Caco-2 (cell line): ENCODE data around the gene EHMT1. TPM values are rescaled to one million over a fixed set of nuclear protein-coding genes. Genes with fewer than 3 reads are reported as not detected.

Experiments used
- BruUV-seq: library from RNA; stranded (reverse); fragments of 400-500 nt; replicated peaks from 2 replicates; lab custom pipeline; 2021; lab: Mats Ljungman, UMichigan
- CTCF ChIA-PET: fragments of 300-600 bp; sonication (Branson Sonifier 250); formaldehyde crosslinking; loops from one replicate; lab custom pipeline; 2022; ENCODE audit warnings: antibody characterized with exemption; lab: Charles Lee
- POLR2A ChIA-PET: fragments of 300-600 bp; sonication (Branson Sonifier 250); formaldehyde crosslinking; loops from one replicate; lab custom pipeline; 2022; ENCODE audit warnings: antibody characterized with exemption; lab: Charles Lee
- DNase-seq, 2 experiments: peaks; one replicate each; pipeline versions ENCODE4 v3.0.0 to v3.0.0-alpha.2; 2020 to 2022
- H3K27me3 ChIP-seq: replicated peaks from 2 replicates; pipeline ENCODE4 v1.6.0; 2011; ENCODE audit warnings: low read length; ENCODE audit not compliant: control insufficient read depth, insufficient read depth
- H3K36me3 ChIP-seq: 2 replicates; pipeline ENCODE4 v1.5.1; 2011; ENCODE audit warnings: low read length; ENCODE audit not compliant: control insufficient read depth, insufficient read depth
- H3K4me1 ChIP-seq: fragments of 250-450 bp; sonication (Bioruptor Pico); 2 replicates; pipeline ENCODE4 v1.5.1; 2020; ENCODE audit warnings: mild to moderate bottlenecking
- H3K4me3 ChIP-seq: 2 replicates; pipeline ENCODE4 v1.5.1; 2011; ENCODE audit warnings: low read depth, mild to moderate bottlenecking, control low read depth, low read length
- H3K9me3 ChIP-seq: fragments of 250-450 bp; sonication (Bioruptor Pico); 2 replicates; pipeline ENCODE4 v1.5.1; 2020; ENCODE audit warnings: mild to moderate bottlenecking, moderate library complexity
- H3K27ac Mint-ChIP-seq: one replicate; pipeline ENCODE4 v1.8.0; 2022; ENCODE audit warnings: mixed read lengths; ENCODE audit not compliant: unreplicated experiment
- H3K27me3 Mint-ChIP-seq: one replicate; pipeline ENCODE4 v1.8.0; 2022; ENCODE audit warnings: mixed read lengths; ENCODE audit not compliant: insufficient read depth, unreplicated experiment
- H3K36me3 Mint-ChIP-seq: one replicate; pipeline ENCODE4 v1.8.0; 2022; ENCODE audit warnings: mild to moderate bottlenecking, mixed read lengths; ENCODE audit not compliant: insufficient read depth, unreplicated experiment
- H3K4me1 Mint-ChIP-seq: one replicate; pipeline ENCODE4 v1.8.0; 2022; ENCODE audit warnings: low read depth, mixed read lengths; ENCODE audit not compliant: unreplicated experiment
- H3K4me3 Mint-ChIP-seq: one replicate; pipeline ENCODE4 v1.8.0; 2022; ENCODE audit warnings: mild to moderate bottlenecking, moderate library complexity, mixed read lengths; ENCODE audit not compliant: unreplicated experiment
- H3K9me3 Mint-ChIP-seq: one replicate; pipeline ENCODE4 v1.8.0; 2022; ENCODE audit warnings: mixed read lengths; ENCODE audit not compliant: unreplicated experiment
- intact Hi-C: fragments of 100-400 bp; cut with micrococcal nuclease; formaldehyde crosslinking; loops from one replicate; pipeline ENCODE4 v1.10.0; 2022; ENCODE audit not compliant: unreplicated experiment
- total RNA-seq: library from RNA; stranded (reverse); gene quantifications from 2 replicates; pipeline ENCODE4 v1.2.3, GENCODE V29; 2022
- TF ChIP-seq, protein P1 (sequence below), 2 experiments: fragments of 200-600 bp in 1 of 2; IDR thresholded peaks; 1 replicate in 1 of 2; 2 replicates in 1 of 2; pipeline versions ENCODE4 v1.5.1 to v1.8.0; 2011 to 2022; ENCODE audit warnings: antibody characterized with exemption in 1 of 2, control low read depth in 1 of 2, inconsistent platforms in 1 of 2, low read depth in 1 of 2, low read length in 1 of 2, mild to moderate bottlenecking in 1 of 2, moderate library complexity in 1 of 2; ENCODE audit not compliant: insufficient read depth in 1 of 2, severe bottlenecking in 1 of 2, unreplicated experiment in 1 of 2

Gene EHMT1
- total RNA-seq, 1 experiment from 2014 or later = 92.9 TPM

DNA sequence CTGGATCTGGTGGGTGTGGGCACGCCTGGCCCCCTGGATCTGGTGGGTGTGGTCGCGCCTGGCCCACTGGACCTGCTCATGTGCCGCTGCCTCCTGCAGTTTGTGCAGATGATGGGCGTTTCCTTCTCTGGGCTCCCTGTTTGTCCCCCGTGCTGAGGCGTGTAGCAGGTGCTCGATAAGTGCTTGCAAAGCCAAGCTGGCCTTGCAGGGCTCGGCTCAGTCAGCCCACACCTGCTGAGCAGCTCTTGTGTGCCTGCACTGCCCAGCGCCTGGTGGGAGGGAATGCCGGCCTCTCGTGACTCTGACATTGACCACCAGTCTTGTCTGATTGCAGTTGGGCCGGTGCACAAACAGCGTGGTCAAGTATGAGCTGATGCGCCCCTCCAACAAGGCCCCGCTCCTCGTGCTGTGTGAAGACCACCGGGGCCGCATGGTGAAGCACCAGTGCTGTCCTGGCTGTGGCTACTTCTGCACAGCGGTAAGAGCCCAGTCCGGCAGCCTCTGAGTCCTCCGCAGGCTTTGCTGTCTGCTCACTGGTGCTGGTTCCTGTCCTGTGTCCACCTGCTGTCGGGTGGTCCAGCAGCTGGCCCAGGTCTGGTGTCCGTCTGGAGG lies 156.1 kb downstream of the EHMT1 start:
- Histone ChIP-seq H3K27me3 (no peaks in the 10 kb centered on the region), H3K4me3 (no peak overlapping the region), H3K36me3 (no peaks in the 10 kb centered on the region; the same call in 1 of the 2 replicates), H3K4me1 (no peaks in the 10 kb centered on the region), H3K9me3 (no peaks in the 10 kb centered on the region)
- no peak overlapping the region for H3K4me3 Mint-ChIP-seq
- ChIA-PET CTCF (no interaction called here), POLR2A (no interaction called here)
- H3K4me1 Mint-ChIP-seq = no peaks in the 10 kb centered on the region
- no peak overlapping the region for H3K27ac Mint-ChIP-seq
- peaks cover 10% of the 10 kb centered on the region for H3K9me3 Mint-ChIP-seq
- intact Hi-C loops = no loop called here
- no peaks in the 10 kb centered on the region for H3K27me3 Mint-ChIP-seq
- no TSS peak for BruUV-seq
- peaks cover 34% of the 10 kb centered on the region for H3K36me3 Mint-ChIP-seq
- TF ChIP-seq, protein P1, sequence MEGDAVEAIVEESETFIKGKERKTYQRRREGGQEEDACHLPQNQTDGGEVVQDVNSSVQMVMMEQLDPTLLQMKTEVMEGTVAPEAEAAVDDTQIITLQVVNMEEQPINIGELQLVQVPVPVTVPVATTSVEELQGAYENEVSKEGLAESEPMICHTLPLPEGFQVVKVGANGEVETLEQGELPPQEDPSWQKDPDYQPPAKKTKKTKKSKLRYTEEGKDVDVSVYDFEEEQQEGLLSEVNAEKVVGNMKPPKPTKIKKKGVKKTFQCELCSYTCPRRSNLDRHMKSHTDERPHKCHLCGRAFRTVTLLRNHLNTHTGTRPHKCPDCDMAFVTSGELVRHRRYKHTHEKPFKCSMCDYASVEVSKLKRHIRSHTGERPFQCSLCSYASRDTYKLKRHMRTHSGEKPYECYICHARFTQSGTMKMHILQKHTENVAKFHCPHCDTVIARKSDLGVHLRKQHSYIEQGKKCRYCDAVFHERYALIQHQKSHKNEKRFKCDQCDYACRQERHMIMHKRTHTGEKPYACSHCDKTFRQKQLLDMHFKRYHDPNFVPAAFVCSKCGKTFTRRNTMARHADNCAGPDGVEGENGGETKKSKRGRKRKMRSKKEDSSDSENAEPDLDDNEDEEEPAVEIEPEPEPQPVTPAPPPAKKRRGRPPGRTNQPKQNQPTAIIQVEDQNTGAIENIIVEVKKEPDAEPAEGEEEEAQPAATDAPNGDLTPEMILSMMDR (IDR thresholded peaks at IDR 0.05; ENCODE audit: insufficient read depth in 1 of 2, low read depth in 1 of 2, low read length in 1 of 2, severe bottlenecking in 1 of 2, unreplicated experiment in 1 of 2) = no peak
- DNase-seq = no peak

GRCh38 chr9:137776306-137776995 lies 157.6 kb downstream of the EHMT1 start:
- ChIA-PET POLR2A (no interaction called here), CTCF (no interaction called here)
- Mint-ChIP-seq H3K9me3 (no peaks in the 10 kb centered on the region), H3K27me3 (no peaks in the 10 kb centered on the region), H3K27ac (no peak overlapping the region), H3K4me3 (no peak overlapping the region), H3K4me1 (no peaks in the 10 kb centered on the region), H3K36me3 (peaks cover 18% of the 10 kb centered on the region)
- no peaks in the 10 kb centered on the region for H3K36me3 ChIP-seq
- TF ChIP-seq, protein P1 (IDR thresholded peaks at IDR 0.05; ENCODE audit: insufficient read depth in 1 of 2, low read depth in 1 of 2, low read length in 1 of 2, severe bottlenecking in 1 of 2, unreplicated experiment in 1 of 2) = no peak
- no peak overlapping the region for H3K4me3 ChIP-seq
- H3K4me1 ChIP-seq = no peaks in the 10 kb centered on the region
- no peaks in the 10 kb centered on the region for H3K9me3 ChIP-seq
- no peaks in the 10 kb centered on the region for H3K27me3 ChIP-seq
- no peak for DNase-seq
- intact Hi-C loops = no loop called here
- BruUV-seq = no TSS peak

GRCh38 chr9:137777761-137778160 lies 159.0 kb downstream of the EHMT1 start:
- Histone ChIP-seq H3K36me3 (peaks cover 1% of the 10 kb centered on the region; the same call in 1 of the 2 replicates), H3K4me1 (no peaks in the 10 kb centered on the region), H3K9me3 (no peaks in the 10 kb centered on the region), H3K4me3 (no peak overlapping the region), H3K27me3 (no peaks in the 10 kb centered on the region)
- H3K27ac Mint-ChIP-seq = no peak overlapping the region
- no peak overlapping the region for H3K4me3 Mint-ChIP-seq
- H3K9me3 Mint-ChIP-seq = no peaks in the 10 kb centered on the region
- ChIA-PET CTCF (no interaction called here), POLR2A (no interaction called here)
- BruUV-seq = no TSS peak
- DNase-seq = no peak
- no peaks in the 10 kb centered on the region for H3K27me3 Mint-ChIP-seq
- H3K4me1 Mint-ChIP-seq = no peaks in the 10 kb centered on the region
- intact Hi-C loops = no loop called here
- peaks cover 17% of the 10 kb centered on the region for H3K36me3 Mint-ChIP-seq
- TF ChIP-seq, protein P1 (IDR thresholded peaks at IDR 0.05; ENCODE audit: insufficient read depth in 1 of 2, low read depth in 1 of 2, low read length in 1 of 2, severe bottlenecking in 1 of 2, unreplicated experiment in 1 of 2) = no peak
